Skin of body (tissue), 2 donors: ENCODE results near the gene RNF10. TPM values are rescaled to one million over a fixed set of nuclear protein-coding genes. Genes with fewer than 3 reads are reported as not detected.
"Not testable (repeated sequence)": the region's sequence is repeated elsewhere in the genome, so short reads cannot be mapped to it uniquely, and the experiment has no call there.

Experiments
- DNase-seq: peaks from one replicate; lab custom pipeline; 2025; lab: John Stamatoyannopoulos, UW
- total RNA-seq: library from RNA; depleted of rRNA; stranded (reverse); fragments of >200 nt; gene quantifications from one replicate; pipeline ENCODE4 v1.2.3, GENCODE V29; 2014

RNF10 gene
- total RNA-seq, result 127 TPM

DNA sequence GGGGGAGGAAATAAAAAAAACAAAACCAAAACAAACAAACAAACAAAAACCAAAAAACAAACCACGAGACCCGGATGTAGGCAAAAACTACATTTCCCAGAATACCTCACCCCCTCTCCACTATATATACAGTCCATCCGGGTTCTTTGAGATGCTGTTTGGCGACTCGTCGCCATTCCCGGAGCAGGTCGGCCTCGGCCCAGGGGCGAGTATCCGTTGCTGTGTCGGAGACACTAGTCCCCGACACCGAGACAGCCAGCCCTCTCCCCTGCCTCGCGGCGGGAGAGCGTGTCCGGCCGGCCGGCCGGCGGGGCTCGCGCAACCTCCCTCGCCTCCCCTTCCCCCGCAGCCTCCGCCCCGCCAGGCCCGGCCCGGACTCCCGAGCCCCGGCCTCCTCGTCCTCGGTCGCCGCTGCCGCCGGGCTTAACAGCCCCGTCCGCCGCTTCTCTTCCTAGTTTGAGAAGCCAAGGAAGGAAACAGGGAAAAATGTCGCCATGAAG is at the start of gene RNF10:
TSS of gene RNF10 (plus strand) at position 154 of the 500 bp plus-strand sequence. CDS start 456 bp downstream, outside the sequence.
- DNase-seq, result peak; percentile 95

DNA sequence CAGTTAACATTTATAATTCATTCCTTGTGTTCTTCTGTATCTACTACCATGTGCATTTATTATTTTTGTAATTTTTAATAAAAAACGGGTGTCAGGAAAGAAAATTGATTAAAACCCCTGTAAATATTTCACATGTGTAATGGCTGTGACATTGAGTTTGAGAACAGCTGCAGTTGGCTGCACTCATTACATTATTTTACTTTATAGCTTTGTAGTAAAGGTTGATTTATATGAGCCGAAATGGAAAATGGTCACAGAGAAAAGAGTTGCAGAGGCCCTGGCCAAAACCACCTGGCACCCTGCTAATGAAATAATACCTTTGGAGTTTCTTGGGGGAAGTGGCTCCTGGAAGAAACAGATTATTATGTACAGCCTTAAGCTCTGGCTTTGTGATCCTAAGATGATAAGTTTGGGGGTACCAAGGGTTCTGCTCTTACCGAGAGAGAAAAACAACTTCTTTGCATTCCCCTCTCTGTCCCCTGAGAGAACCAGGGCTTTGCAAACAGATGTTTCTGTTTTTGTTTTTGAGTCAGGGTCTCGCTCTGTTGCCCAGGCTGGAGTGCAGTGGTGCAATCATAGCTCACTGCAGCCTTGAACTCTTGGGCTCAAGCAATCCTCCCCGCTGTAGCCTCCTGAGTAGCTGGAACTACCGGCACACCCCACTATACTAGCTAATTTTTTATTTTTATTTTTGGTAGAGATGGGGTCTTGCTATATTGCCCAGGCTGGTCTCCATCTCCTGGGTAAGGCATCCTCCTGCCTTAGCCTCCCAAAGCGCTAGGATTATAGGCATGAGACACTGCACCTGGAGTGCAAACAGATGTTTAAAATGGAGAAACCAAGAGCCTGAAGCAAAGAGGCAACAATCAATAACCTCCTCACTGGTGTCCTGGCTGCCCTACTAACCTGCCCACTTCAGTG is 47.9 kb upstream of the RNF10 start:
- DNase-seq, result no peak

GRCh38 chr12:120487552-120487951 is 46.6 kb upstream of the RNF10 start:
- not testable (repeated sequence) for DNase-seq

DNA sequence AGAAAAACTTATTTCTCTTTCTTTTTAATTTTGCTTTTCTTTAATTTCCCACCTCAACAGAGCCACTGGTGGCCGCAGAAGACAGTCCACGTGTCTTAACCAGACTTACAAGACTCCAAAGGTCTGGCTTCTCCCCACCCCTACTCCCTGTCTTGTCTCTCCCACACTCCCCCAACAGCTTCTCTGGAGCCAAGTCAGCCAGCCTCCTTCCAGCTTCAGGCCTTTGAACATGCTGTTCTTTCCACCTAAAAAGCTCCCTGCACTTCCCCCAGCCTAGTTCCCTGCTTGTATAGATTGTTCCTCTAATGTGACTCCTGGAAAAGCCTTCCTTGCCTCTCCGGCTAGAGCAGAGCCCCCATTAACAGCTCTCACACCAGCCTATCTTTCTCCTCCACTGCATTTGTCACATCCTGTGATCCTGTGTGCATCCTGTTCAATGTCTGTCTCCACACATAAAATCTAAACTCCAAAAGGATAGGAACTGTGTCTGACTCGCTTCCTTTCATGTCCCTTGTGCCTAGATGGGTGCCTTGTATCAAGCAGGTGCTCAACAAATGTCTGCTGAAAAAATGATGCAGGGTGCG is 46.0 kb upstream of the RNF10 start:
- DNase-seq, result no peak

GRCh38 chr12:120489018-120489417 is 45.1 kb upstream of the RNF10 start:
- no peak for DNase-seq

DNA sequence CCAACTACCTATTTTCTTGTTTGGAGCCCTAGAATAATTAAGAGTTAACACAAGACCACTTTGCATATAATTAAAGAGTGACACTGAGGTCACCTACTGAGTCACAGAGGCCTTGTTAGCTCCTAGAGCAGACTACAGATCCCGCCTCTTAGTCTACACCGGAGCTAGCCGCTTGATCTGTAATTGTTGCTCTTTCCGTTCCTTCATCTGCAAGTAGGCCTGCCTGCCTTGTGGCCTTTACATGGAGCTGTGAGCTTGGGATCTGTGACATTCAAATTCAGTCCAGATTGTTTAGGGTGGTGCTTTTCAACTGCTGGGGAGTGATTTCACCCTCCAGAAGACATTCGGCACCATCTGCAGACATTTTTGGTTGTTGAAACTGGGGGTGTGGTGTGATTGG is 43.8 kb upstream of the RNF10 start:
- DNase-seq, result no peak

GRCh38 chr12:120490833-120491512 is 43.2 kb upstream of the RNF10 start:
- DNase-seq, result no peak

GRCh38 chr12:120495186-120495730 is 38.9 kb upstream of the RNF10 start:
- no peak for DNase-seq

DNA sequence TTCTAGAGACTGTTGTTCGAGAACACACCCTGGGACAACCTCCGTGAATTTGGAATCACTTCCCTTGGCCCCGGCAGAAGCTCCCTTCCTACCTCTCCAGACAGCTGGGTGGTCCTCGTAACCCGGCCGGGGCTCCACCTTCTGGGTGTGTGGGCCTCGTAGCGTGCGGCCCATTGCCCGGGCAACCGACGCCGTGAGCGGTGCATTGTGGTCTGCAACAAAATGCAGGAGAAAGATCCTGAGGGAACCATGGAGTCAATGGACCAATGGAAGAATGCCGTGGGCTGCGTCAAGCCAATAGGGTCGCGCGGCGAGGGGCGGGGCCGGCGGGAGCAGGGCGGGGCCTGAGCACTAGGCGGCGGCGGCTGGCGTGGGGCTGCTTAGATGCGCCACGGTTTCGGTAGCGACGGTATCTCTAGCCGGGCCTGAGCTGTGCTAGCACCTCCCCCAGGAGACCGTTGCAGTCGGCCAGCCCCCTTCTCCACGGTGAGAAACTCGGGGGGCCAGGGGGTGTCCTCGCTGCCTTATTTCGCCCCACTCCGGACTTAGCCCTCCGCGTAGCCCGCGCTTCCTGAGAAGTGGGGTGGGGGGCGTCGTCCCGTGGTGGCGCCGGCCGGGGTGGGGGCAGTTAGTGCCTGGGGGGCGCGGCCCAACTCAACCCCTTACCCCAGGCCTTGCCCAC is 38.3 kb upstream of the RNF10 start, which contains the start of gene DYNLL1:
TSS of gene DYNLL1 (plus strand) at position 383 of the 682 bp plus-strand sequence. CDS start 309 bp downstream, outside the sequence.
- peak; percentile 98 for DNase-seq

DNA sequence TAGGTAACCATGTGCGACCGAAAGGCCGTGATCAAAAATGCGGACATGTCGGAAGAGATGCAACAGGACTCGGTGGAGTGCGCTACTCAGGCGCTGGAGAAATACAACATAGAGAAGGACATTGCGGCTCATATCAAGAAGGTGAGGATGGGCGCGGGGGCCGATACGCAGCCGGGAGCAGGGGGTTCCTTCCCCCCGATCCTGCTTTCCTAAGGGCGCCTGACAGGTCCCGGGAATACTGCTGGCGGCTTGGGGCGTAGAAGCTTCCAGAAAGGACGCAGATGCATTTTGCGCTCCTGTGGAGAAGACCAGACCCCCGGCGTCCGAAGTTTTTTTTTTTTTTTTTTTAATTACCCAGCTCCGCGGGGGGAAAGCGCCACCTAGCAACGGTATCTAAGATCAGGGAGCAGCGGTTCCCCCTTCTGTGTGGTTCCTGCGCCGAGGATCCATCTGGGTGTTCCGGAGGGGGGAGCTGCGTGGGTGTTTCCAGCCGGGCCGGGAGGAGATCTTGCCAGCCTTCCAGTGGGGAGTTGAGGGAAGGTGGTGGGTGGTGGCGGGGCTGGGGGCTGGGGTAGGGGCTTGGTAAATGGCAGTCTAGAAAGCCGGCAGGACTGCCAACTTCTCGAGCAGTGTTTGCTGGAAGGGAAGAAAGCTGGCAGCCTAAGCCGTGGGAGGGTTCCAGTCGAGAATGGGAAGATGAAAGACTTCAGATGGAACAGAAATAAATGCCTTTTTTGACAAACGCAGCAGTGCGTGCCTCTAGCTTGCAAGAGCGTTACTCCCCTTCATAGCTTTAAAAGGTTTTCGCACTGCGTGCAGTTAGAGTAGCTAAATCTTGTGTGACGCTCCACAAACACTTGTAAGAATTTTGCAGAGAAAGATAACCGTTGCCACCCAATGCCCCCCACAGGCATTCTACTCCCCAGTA is 37.5 kb upstream of the RNF10 start:
- DNase-seq, result peak; percentile 53

DNA sequence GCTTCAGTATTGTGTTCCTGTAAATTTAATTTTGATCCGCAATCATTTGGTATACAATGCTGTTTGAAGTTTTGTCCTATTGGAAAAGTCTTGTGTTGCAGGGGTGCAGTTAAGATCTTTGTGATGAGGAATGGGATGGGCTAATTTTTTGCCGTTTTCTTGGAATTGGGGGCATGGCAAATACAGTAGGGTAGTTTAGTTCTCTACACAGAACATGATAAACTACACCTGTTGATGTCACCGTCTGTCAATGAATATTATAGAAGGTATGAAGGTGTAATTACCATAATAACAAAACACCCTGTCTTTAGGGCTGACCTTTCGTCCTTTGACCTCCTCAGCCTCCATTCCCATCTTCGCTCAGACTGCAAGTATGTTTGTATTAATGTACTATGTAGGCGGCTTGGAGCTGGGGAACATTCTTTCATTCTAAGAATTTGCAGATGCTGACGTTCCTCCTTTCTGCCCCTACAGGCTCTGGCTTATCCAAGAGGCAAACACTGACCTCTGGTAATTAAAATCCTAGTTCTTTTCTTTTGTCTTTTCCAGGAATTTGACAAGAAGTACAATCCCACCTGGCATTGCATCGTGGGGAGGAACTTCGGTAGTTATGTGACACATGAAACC is 36.5 kb upstream of the RNF10 start:
- DNase-seq, result no peak

DNA sequence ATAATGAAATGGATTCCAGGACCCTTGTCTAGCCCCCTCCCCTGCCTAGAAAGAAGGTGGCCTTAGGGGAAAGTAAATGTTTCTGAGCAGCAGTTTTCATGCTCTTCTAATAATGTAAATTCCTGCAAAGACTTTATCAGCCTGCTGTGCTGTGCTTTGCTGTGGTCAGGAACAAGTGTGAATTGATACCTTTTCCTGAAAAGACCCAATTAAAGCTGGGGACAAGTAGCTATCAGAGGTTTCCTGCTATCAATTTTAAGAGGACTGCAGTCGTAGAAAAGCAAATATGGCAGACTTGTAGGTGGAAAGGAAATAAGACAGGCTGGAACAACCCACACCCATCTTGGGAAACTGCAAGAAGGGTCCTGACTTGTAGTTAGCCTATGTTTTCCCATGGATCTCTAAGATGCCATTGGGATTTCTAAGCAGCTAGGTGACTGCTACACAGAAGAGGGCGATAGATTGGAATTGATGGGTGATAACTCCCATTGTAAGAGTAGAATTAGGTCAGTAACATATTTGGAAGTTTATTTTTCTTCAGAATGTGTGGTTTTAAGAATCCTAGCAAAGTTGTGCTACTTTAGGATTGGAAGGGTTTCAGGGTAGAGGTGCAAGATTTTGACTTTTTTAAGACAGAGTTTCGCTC is 35.2 kb upstream of the RNF10 start:
- DNase-seq, result no peak

- peak; percentile 8 for DNase-seq
Measured at GRCh38 chr12:120500581-120500980, 33.6 kb upstream of the RNF10 start.

- DNase-seq, result no peak
Measured at GRCh38 chr12:120504587-120504986, 29.6 kb upstream of the RNF10 start.

DNA sequence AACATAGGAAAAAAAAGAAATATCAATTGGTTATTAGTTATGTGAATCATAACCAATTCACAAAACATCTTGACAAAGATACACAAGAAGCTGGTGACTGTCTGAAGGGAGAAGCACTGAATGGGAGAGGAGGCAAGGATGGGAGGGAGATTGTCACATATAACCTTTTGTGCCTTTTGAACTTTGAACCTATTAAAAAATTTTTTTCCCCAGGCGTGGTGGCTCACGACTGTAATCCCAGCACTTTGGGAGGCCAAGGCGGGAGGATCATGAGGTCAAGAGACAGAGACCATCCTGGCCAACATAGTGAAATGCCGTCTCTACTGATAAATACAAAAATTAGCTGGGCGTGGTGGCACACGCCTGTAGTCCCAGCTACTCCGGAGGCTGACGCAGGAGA is 25.6 kb upstream of the RNF10 start:
- no peak for DNase-seq

- DNase-seq, result no peak
Measured at GRCh38 chr12:120514002-120514401, 20.2 kb upstream of the RNF10 start.

DNA sequence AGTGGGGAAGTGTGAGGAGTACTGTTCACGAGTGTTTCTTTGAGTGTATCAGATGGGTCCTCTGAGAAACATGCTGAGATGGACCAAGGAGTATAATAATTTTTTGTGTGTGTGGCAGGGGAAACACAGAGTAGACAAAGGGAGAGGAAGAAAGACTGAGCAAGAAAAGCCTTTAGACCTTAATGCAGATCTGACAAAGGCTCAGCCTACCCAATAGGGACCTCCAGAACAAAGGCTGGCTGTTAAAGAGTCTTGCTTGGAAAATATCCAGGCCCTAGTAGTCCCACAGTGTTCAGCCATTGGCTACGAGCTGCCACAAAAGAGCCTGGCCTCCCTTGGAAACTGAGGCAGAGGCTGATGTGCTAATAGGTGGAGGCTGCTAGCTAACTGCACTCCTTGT is 18.7 kb upstream of the RNF10 start:
- DNase-seq, result no peak

GRCh38 chr12:120519324-120519723 is 14.8 kb upstream of the RNF10 start:
- not testable (repeated sequence) for DNase-seq

DNA sequence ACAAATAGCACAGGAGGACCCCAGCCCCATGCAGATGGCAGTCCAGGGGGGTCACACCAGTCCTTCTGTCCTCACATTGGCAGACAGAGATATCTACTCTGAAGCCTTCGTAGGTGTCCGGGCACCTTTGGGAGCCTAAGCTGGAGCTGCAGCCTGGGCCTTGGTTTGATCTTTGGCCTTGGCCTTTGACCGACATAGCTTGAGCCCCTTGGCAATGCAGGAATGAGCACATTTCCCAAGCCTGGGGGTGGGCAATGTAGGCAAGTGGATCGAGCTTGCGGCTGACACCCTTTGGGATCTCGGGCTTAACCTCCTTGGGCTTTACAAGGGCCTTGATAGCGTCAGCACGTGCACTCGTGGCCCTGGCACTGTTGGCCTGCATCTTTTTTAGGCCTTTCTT is 11.6 kb upstream of the RNF10 start:
- no peak for DNase-seq
